Right lobe of liver (tissue), 4 donors: ENCODE measurements around the gene ECE1.

Experiments
- CTCF ChIP-seq, 4 donors: fragments of 200-600 bp in 3 of 4; fragments of 450-650 bp in 1 of 4; IDR thresholded peaks; one replicate each; pipeline versions ENCODE4 v1.5.1 to v1.8.0; 2016 to 2022; ENCODE audit warnings: antibody characterized with exemption in 4 of 4, mild to moderate bottlenecking in 2 of 4
- POLR2A ChIP-seq: fragments of 450-650 bp; IDR thresholded peaks from one replicate; pipeline ENCODE4 v1.6.1; 2017; ENCODE audit warnings: antibody characterized with exemption, mild to moderate bottlenecking
- donor health status: DM: no; HTN: no; CAD: no.
- donor health status: DM: no; HTN: no; CAD: no.
- donor health status: DM: no; HTN: yes; CAD: no.

- TF ChIP-seq CTCF (IDR thresholded peaks at IDR 0.05) (no peak), POLR2A (no peak)
Observed at GRCh38 chr1:21246905-21247642, 43.2 kb downstream of the ECE1 start.
